Activated T-helper 1 cell treated with anti-CD3 and anti-CD28 coated beads, Interleukin-12 subunit alpha, Interleukin-12 subunit beta, Interleukin-2, Interleukin-4 antibody, amounts not matched to agents 30 ng/mL and 10 ng/mL and 1 ng/mL, durations not matched to agents 14 hours and 24 hours and 36 hours (primary cell): Measurements from ENCODE around the gene HNRNPR. TPM values are rescaled to one million over a fixed set of nuclear protein-coding genes. Genes with fewer than 3 reads are reported as not detected.

Source experiments
- DNase-seq: peaks from one replicate; pipeline ENCODE4 v3.0.0; 2021; ENCODE audit warnings: low spot score
- H3K27ac Mint-ChIP-seq: one replicate; pipeline ENCODE4 v1.8.0; 2021; ENCODE audit warnings: mild to moderate bottlenecking, mixed read lengths
- H3K27me3 Mint-ChIP-seq: one replicate; pipeline ENCODE4 v1.8.0; 2022; ENCODE audit warnings: mild to moderate bottlenecking, moderate library complexity, mixed read lengths; ENCODE audit not compliant: insufficient read depth
- H3K36me3 Mint-ChIP-seq: one replicate; pipeline ENCODE4 v1.8.0; 2021; ENCODE audit warnings: low read depth, mixed read lengths
- H3K4me1 Mint-ChIP-seq: one replicate; pipeline ENCODE4 v1.8.0; 2021; ENCODE audit warnings: low read depth, mixed read lengths
- H3K4me3 Mint-ChIP-seq: one replicate; pipeline ENCODE4 v1.8.0; 2021; ENCODE audit warnings: mild to moderate bottlenecking, moderate library complexity, mixed read lengths
- H3K9me3 Mint-ChIP-seq: one replicate; pipeline ENCODE4 v1.8.0; 2021; ENCODE audit warnings: mixed read lengths
- intact Hi-C: fragments of 100-400 bp; cut with micrococcal nuclease; formaldehyde crosslinking; loops from one replicate; pipeline ENCODE4 v1.15.1; 2024
- total RNA-seq: library from RNA; stranded (reverse); gene quantifications from 2 replicates; pipeline ENCODE4 v1.2.3, GENCODE V29; 2022

HNRNPR gene
- total RNA-seq, 1 donor from 2014 or later: 241 TPM

DNA sequence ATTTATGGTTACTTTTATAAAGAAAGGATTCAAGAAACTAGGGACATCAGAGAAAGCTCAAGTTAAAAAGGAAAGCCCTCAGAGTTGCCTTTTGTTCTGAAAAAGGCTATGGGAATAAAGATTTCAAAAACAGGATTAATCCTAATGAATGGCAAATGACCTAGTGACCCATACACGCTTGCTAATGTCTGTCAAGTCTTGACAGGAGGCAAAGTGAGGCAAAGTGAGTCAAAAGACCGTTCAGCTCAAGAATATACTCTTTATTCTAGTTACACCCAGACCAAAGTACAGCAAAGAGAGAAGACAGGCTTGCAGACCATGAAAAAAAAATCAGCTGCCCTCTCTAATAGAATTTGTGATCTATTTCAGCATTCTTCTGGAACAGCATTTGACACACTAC, 22.1 kb upstream of the HNRNPR start:
- H3K27me3 Mint-ChIP-seq: no peaks in the 10 kb centered on the region
- H3K9me3 Mint-ChIP-seq: peaks cover 46% of the 10 kb centered on the region
- no peak overlapping the region for H3K27ac Mint-ChIP-seq
- H3K4me1 Mint-ChIP-seq: peaks cover 27% of the 10 kb centered on the region
- no peak overlapping the region for H3K4me3 Mint-ChIP-seq
- no peak for DNase-seq
- intact Hi-C loops: loop anchor here (5.0 to 10.0 kb wide), 2 partner anchors 34 to 251 kb away; no protein-coding TSS in a partner anchor
- peaks cover 55% of the 10 kb centered on the region for H3K36me3 Mint-ChIP-seq

DNA sequence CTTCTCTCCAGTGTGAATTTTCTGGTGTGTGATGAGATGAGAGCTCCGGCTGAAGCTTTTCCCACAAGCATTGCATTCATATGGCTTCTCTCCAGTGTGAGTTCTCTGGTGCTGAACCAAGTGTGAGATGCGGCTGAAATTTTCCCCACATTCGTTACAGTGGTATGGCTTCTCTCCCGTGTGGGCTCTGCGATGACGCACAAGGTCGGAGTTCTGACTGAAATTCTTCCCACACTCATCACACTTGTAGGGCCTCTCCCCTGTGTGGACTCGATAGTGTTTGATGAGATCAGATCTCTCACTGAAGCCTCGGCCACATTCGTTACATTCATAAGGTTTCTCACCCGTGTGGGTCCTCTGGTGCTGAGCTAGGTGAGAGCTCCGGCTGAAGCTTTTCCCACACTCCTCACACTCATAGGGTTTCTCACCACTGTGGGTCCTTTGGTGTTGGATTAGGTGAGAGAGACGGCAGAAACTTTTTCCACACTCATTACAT, 18.2 kb upstream of the HNRNPR start:
- peaks cover 8% of the 10 kb centered on the region for H3K4me1 Mint-ChIP-seq
- no peak overlapping the region for H3K27ac Mint-ChIP-seq
- no peak overlapping the region for H3K4me3 Mint-ChIP-seq
- intact Hi-C loops: loop anchor here (10.0 kb wide), 1 partner anchor 247 kb away; no protein-coding TSS in a partner anchor
- H3K9me3 Mint-ChIP-seq: peaks cover 78% of the 10 kb centered on the region
- no peak for DNase-seq
- peaks cover 74% of the 10 kb centered on the region for H3K36me3 Mint-ChIP-seq
- H3K27me3 Mint-ChIP-seq: no peaks in the 10 kb centered on the region

DNA sequence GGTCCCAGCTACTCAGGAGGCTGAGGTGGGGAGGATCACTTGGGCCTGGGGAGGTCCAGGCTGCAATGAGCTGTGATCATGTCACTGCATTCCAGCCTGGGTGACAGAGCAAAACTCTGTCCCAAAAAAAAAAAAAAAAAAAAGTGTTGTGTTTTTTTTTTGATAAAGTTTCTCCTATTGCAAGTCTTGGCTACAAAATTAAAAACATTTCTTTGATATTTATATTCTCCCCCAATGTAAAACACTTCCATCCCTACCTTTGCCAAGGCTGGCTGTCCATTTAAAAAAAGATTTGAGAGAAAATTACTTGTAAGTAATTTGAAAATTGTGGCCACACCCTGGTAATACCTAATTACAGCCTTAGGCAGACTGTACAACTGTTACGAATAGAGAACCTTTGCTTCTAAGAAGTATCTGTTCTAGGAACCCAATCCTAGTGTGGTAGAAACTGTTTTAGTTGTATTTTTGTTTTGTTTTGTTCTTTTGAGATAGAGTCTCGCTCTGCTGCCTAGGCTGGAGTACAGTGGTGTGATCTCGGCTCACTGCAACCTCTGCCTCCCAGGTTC, 14.3 kb upstream of the HNRNPR start:
- peaks cover 51% of the 10 kb centered on the region for H3K36me3 Mint-ChIP-seq
- peaks cover 5% of the 10 kb centered on the region for H3K4me1 Mint-ChIP-seq
- H3K27me3 Mint-ChIP-seq: no peaks in the 10 kb centered on the region
- intact Hi-C loops: no loop called here
- H3K27ac Mint-ChIP-seq: no peak overlapping the region
- H3K9me3 Mint-ChIP-seq: peaks cover 65% of the 10 kb centered on the region
- no peak for DNase-seq
- no peak overlapping the region for H3K4me3 Mint-ChIP-seq

DNA sequence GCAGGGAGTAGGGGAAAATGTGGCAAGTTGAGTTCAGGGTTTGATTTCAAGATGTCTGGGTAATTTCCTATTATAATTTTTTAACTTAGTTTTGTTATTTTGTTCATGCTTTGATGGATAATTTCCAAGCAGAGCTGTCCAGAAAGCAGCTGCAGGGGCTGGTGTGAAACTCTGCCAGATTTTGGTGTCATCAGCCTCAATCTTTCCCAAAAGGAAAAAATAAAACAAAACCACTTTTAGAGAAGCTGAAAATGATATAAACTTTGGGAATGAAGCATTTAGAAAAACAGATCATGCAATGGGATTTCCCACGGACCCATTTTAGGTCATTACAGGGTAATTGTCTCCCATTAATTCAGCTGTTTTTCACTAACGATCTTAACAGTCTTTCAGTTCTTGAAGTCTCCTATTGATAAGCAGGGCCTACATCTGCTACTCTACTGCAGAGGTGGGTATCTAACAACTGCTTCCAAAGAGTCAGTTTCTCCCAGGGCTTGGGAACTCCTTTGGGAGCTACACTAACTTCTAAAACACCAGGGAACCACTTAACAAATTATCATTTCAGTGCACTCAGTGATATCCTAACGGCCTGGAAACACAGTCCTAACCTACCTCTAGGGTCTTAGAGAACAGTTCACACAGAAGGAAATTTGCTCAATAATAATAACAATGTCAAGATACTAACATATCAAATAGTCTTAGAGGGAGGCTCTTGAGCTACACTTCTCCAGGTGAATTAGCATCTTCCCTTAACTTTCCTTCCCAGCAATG, 13.2 kb upstream of the HNRNPR start:
- Mint-ChIP-seq H3K4me3 (no peak overlapping the region), H3K27me3 (peaks cover 2% of the 10 kb centered on the region), H3K27ac (no peak overlapping the region), H3K9me3 (peaks cover 58% of the 10 kb centered on the region), H3K36me3 (peaks cover 42% of the 10 kb centered on the region), H3K4me1 (peaks cover 5% of the 10 kb centered on the region)
- no peak for DNase-seq
- intact Hi-C loops: no loop called here

DNA sequence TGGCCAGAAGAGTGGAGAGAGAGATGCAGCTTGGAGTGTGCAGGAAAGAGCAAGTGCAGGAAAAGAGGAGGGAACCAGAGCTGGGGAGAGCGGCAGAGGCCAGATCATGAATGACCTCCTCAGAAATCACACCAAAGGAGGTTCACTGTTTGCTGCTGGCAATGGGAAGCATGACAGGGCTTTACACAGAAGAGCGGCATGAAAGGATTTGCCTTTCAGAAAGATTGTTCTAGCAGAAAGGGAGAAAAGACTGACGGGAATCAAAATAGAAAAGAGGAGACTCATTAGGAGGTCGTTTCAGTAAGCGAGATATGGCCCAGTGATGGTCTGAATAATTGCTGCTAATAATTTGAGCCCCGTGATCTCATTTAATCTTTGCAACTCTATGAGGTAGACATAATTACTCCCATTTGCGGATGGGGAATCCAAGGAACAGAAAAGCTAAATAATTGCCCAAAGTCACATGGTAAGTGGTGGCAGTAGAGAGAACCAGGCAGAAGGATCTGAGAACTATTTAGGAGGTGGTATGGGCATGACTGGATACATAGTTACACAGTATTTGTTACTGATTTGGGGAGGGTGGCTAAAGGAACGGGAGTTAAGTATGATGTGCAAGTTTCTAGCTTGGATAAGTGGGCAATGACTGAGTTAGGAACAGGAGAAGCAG, 12.5 kb upstream of the HNRNPR start:
- H3K4me3 Mint-ChIP-seq: no peak overlapping the region
- H3K27ac Mint-ChIP-seq: no peak overlapping the region
- H3K27me3 Mint-ChIP-seq: peaks cover 2% of the 10 kb centered on the region
- DNase-seq: no peak
- intact Hi-C loops: no loop called here
- peaks cover 51% of the 10 kb centered on the region for H3K9me3 Mint-ChIP-seq
- H3K4me1 Mint-ChIP-seq: peaks cover 5% of the 10 kb centered on the region
- peaks cover 35% of the 10 kb centered on the region for H3K36me3 Mint-ChIP-seq

DNA sequence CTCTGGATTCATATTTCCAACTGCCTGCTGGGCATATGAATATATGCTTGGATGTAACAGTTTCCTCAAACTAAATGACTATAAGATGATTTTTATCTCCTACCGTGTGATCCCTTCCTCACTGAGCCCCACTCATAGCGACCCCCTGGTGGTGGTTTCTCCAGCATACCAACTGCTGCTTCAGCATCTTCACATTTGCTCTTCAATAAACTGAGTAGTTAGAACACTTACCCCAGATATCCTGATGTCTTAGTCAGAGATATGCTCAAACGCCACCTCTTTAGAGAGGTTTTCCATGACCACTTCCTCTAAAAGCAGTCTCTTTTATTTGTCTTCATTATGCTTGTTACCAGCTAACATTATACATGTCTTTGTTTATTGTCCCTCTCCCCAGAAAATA, 10.2 kb upstream of the HNRNPR start:
- H3K4me3 Mint-ChIP-seq: no peak overlapping the region
- H3K27me3 Mint-ChIP-seq: peaks cover 2% of the 10 kb centered on the region
- intact Hi-C loops: no loop called here
- peaks cover 13% of the 10 kb centered on the region for H3K36me3 Mint-ChIP-seq
- no peak overlapping the region for H3K27ac Mint-ChIP-seq
- peaks cover 29% of the 10 kb centered on the region for H3K9me3 Mint-ChIP-seq
- H3K4me1 Mint-ChIP-seq: peaks cover 5% of the 10 kb centered on the region
- DNase-seq: no peak

DNA sequence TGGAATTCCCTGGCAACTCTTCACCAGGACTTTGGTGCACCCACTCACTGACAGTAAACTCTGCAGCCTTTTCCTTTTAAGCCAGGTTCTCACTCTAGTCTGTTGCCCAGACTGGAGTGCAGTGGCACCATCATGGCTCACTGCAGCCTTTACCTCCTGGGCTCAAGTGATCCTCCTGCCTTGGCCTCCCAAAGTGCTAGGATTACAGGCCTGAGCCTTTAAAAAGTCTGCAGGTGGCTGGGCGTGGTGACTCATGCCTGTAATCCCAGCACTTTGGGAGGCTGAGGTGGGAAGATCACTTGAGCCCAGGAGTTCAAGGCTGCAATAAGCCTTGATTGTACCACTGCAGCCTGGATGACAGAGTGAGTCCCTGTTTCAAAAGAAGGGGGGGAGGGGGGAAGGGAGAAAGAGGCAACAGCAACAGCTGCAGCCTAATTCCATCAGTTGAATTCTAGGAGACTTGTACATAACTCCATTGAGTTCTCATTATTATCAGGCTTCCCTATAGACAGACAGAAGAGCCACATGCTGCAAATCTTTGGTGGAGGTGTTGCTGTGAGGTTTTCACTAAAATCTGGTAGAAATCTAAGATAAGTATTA, 8.1 kb upstream of the HNRNPR start:
- H3K36me3 Mint-ChIP-seq: peaks cover 5% of the 10 kb centered on the region
- H3K4me3 Mint-ChIP-seq: no peak overlapping the region
- DNase-seq: no peak
- intact Hi-C loops: no loop called here
- H3K9me3 Mint-ChIP-seq: peaks cover 14% of the 10 kb centered on the region
- H3K4me1 Mint-ChIP-seq: peaks cover 5% of the 10 kb centered on the region
- no peak overlapping the region for H3K27ac Mint-ChIP-seq
- H3K27me3 Mint-ChIP-seq: peaks cover 2% of the 10 kb centered on the region

DNA sequence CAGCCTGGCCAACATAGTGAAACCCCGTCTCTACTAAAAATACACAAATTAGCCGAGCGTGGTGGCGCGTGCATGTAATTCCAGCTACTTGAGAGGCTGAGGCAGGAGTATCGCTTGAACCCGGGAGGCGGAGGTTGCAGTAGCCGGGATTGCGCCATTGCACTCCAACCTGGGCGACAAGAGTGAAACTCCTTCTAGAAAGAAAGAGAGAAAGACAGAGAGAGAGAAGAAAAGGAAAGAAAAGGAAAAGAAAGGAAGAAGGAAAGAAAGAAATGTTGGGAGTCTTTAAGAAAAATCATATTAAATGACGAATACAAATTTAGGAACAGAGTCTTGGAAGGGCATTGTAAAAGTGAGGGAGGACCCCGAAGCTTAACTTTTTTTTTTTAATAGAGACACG, 1.8 kb upstream of the HNRNPR start:
- Mint-ChIP-seq H3K36me3 (peaks cover 10% of the 10 kb centered on the region), H3K27ac (no peak overlapping the region), H3K4me1 (peaks cover 32% of the 10 kb centered on the region), H3K27me3 (peaks cover 2% of the 10 kb centered on the region), H3K9me3 (no peaks in the 10 kb centered on the region), H3K4me3 (peak overlapping the region; percentile 39)
- DNase-seq: no peak
- intact Hi-C loops: loop anchor here (2.0 to 10.0 kb wide), 3 partner anchors 185 to 429 kb away; partner anchors contain the start of genes E2F2, ELOA and PITHD1

DNA sequence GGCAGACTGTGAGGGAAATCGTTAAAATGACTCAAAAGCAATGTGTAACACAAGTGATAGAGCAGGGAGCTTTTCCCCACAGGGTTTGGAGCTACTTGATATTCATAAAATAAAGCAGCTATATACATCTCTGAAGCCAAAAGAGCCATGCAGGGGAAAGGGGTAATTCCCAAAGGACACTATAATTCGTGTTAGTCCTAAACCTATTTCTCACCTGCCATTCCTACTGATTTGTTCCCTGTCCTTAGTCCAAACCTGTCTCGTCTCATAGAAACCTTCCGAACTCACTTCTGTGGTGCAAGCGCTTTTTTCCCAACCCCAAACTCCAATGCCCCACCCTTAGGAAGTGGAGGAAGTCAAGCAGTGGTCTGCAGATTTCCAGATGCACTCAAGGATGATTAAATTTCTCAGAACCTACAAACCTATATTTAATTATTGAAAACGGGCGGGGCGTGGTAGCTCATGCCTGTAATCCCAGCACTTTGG, 946 bp upstream of the HNRNPR start:
- H3K27ac Mint-ChIP-seq: peak overlapping the region; percentile 100
- peaks cover 41% of the 10 kb centered on the region for H3K4me1 Mint-ChIP-seq
- peaks cover 16% of the 10 kb centered on the region for H3K36me3 Mint-ChIP-seq
- no peaks in the 10 kb centered on the region for H3K9me3 Mint-ChIP-seq
- intact Hi-C loops: loop anchor here (1.0 to 10.0 kb wide), 6 partner anchors 23 to 2003 kb away; partner anchors contain the start of genes E2F2, ELOA and PITHD1
- peaks cover 2% of the 10 kb centered on the region for H3K27me3 Mint-ChIP-seq
- no peak for DNase-seq
- H3K4me3 Mint-ChIP-seq: peak overlapping the region; percentile 94

DNA sequence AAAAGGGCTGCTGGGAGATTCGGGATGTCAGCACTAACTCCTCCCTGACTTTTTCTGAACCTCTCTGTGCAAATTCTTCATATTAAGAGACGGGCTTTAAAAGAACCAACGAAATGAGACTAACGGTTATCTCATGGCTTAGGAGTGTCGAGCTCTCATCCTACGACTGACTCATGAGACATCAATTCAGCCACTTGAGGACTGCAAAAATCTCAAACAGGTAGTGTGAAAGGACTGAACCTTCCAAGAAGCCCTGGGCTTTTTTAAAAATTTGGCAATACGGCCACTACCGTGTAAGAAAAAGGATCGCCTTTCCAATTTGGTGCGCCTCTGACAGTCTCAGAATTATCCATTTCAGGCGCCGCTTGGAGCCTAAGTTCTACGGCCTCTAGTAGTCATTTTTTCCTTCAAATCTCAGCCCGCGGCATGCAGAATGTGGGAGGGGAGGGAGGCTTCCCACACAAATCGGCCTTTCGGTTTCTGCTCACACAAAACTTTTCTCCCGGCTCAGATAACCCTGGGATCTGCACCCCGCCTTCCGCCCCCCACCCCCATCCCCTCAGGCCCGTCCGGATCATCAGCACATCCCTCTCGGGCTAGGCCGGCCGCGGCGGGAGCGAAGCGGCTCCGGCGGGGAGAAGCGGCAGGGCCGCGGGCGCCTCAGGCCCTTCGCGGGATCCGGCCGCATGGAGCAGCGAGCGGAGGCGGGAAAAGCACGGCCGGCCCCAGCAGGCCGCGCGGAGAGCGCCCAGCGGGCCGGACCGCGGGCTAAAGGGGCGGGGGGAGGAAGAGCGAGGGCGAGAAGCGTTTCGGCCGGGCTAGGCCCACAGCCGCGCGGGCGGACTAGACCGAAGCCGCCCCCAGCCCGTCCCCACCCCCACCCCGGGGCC, 618 bp downstream of the HNRNPR start:
- no peaks in the 10 kb centered on the region for H3K9me3 Mint-ChIP-seq
- intact Hi-C loops: loop anchor here (1.0 to 10.0 kb wide), 8 partner anchors 25 to 2001 kb away; partner anchors contain the start of genes ASAP3, E2F2, ELOA and LUZP1
- peak overlapping the region; percentile 92 for H3K4me3 Mint-ChIP-seq
- H3K4me1 Mint-ChIP-seq: peaks cover 55% of the 10 kb centered on the region
- peaks cover 2% of the 10 kb centered on the region for H3K27me3 Mint-ChIP-seq
- peak overlapping the region; percentile 96 for H3K27ac Mint-ChIP-seq
- H3K36me3 Mint-ChIP-seq: peaks cover 22% of the 10 kb centered on the region
- DNase-seq: peak; percentile 50

DNA sequence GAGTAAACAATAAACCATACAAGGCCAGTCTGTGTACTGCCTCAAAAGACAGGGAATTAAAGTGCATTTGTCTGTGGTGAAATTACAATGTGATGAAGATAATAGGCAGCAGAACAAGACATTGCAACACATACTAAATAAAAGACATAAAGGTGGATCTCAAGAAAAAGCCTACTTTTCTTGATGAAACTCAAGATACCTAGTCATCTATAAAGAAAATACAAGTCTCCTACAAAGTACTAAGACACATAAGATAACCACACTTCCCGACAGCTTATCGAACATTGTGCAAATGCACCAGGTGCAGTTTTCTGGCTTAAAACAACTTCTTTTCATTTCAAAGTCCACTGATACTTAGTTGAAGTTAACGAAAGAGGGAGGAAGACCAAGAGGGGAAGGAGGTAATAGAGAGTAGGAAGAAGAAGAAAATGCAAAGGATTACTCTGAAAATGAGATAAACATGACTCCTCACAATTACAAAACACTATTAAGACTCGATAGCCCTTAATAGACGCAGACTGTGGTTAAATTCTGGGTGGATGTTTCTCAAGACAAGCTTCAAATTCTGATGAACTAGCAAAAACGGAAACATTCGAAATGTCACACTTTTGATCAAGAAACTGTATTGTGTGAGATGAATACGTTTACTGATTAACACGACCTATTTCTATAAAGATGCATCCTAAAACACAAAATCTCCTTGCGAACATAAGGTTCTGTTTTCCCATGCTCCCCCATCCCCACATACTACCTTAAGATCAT, 2.0 kb downstream of the HNRNPR start:
- H3K36me3 Mint-ChIP-seq: peaks cover 30% of the 10 kb centered on the region
- peak overlapping the region; percentile 96 for H3K27ac Mint-ChIP-seq
- peaks cover 65% of the 10 kb centered on the region for H3K4me1 Mint-ChIP-seq
- DNase-seq: no peak
- H3K9me3 Mint-ChIP-seq: no peaks in the 10 kb centered on the region
- H3K4me3 Mint-ChIP-seq: peak overlapping the region; percentile 92
- peaks cover 2% of the 10 kb centered on the region for H3K27me3 Mint-ChIP-seq
- intact Hi-C loops: loop anchor here (2.0 to 10.0 kb wide), 4 partner anchors 143 to 2000 kb away; partner anchors contain the start of genes ASAP3, ELOA and PITHD1
